Fibroblast of pulmonary artery (primary cell): ENCODE results near the gene PALD1.

Source experiments
- DNase-seq: peaks from one replicate; pipeline ENCODE4 v3.0.0-alpha.2; 2010; ENCODE audit warnings: low read depth
- H3K4me3 ChIP-seq: replicated peaks from 2 replicates; pipeline ENCODE4 v1.5.1; 2011; ENCODE audit warnings: low read depth, mild to moderate bottlenecking, control low read depth, low read length, moderate library complexity
- CTCF ChIP-seq: IDR thresholded peaks from 2 replicates; pipeline ENCODE4 v1.5.1; 2011; ENCODE audit warnings: mild to moderate bottlenecking, control low read depth, low read length, inconsistent platforms; ENCODE audit errors: missing control alignments

PALD1 gene

DNA sequence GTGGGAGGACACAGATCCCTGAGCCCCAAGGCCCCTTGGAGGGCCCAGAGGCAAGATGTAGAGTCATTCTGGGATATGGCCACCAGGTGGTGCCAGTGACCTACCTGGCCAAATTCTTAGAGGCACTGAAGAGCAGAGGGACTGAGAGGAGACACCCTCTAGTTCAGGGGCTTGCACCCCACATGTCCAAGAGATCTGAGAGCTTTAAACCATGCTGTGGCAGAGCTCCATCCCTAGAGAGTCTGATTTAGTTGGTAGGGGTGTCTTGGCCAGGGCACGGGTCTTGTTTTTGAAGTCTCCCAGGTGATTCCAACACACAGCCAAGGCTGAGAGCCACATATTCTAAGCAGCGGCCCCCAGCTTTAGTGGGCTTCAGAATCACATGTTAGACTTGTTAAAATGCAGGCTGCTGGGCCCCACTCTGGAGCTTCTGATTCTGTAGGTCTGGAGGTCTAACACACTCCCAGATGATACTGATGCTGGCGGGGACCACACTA is 71.4 kb downstream of the PALD1 start:
- TF ChIP-seq CTCF: peak; percentile 85
- DNase-seq: peak; percentile 69
- H3K4me3 ChIP-seq: no peak overlapping the region

DNA sequence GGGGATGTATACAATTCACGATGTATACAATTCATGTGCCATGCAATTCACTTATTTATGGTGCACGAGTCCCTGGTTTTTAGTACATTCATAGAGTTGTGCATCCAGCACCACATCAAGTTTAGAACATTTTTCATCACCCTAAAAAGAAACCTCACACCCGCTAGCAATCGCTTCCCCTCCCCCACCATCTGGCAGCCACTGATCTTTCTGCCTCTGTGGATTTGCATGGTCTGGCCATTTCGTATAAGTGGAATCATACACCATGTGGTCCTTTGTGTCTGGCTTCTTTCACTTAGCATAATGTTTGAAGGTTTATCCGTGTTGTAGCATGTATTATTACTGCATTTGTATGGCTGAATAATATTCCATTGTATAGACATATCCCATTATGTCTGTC is 71.9 kb downstream of the PALD1 start:
- DNase-seq: no peak
- no peak overlapping the region for H3K4me3 ChIP-seq
- no peak for TF ChIP-seq CTCF

GRCh38 chr10:70551466-70551865 is 72.9 kb downstream of the PALD1 start:
- TF ChIP-seq CTCF: no peak
- DNase-seq: no peak
- no peak overlapping the region for H3K4me3 ChIP-seq

DNA sequence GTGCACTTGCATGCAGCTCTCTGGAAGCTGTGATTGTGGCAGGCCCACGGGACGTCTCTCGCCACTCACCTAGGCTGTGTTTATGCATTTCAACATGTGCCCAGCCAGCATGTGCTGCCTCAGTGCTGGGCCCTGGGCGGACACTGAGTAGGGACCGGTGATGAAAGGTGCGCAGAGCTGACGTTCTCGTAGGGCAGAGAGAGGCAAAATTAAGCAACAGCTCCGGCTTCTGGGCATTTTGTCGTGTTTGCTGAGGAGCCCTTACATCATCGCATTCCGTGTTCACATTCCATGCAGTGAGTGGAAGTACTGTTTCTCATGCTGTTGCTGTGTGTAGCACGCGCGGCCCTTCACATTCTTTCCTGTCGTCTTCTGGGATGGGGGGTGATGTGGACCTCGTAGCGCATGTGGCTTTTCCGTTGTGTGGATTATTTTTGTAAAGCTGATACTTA is 73.4 kb downstream of the PALD1 start:
- TF ChIP-seq CTCF: no peak
- peak; percentile 96 for DNase-seq
- no peak overlapping the region for H3K4me3 ChIP-seq

DNA sequence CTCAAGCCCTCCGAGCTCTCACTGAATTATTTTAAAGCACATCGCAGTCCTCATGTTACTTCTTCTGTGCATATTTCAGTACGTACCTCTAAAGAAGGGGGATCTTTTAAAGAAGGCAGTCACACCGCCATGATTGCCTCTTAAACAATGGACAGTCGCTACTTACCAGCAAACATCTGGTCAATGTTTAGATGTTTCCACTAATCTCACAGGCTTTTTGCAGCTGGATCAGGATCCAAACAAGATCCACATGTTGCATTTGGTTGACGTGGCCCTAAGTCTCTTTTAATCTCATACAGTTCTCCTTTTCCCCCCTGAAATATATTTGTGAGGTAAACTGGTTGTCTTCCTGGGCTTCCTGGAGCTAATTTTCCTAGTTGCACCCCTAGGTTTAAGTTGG is 74.0 kb downstream of the PALD1 start:
- no peak for DNase-seq
- TF ChIP-seq CTCF: no peak

GRCh38 chr10:70555371-70555770 is 76.8 kb downstream of the PALD1 start:
- DNase-seq: no peak
- no peak for TF ChIP-seq CTCF
- no peak overlapping the region for H3K4me3 ChIP-seq

More for the DNA sequence above, 74.0 kb downstream of the PALD1 start:
- no peak overlapping the region for H3K4me3 ChIP-seq

DNA sequence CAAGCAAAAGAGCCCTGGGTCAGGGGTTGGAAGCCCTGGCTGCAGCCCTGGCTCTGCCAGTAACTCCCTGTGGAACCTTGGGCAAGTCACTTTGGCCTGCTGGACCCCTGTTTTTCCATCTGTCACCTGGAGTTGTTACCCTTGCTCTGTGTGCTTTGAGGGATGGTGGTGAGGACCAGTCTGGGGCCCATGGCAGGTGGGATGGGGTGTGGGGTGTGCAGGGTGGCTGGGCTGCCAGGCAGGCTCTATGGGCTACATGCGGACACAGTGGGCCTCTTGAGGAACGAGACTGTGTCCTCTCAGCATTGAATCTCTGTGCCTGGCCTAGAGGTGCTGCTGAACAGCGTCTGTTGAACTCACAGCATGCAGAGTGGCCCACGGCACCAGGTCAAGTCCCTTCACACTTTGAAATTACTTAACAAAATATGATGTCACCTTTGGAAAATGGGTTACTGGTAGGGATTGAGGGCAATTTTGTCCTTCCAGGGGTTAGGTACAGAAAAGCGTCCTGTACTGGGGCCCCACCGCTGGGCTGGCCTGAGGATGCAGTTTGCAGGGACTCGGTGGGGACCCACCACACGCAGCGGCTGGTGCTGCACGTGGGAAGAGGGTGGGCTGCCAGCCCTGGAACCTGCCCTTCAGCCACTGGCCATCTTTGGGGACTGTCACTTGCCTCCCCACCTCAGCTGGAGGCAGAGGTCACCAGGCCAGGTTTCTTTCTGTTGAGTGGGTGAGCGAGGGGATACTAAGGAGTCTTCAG is 78.7 kb downstream of the PALD1 start:
- no peak for TF ChIP-seq CTCF
- no peak for DNase-seq

More for the DNA sequence above, 78.7 kb downstream of the PALD1 start:
- no peak overlapping the region for H3K4me3 ChIP-seq
